HG02970 (cell line): ENCODE data around the gene PLXDC2.
"Not testable (repeated sequence)": the region's sequence is repeated elsewhere in the genome, so short reads cannot be mapped to it uniquely, and the experiment has no call there.

ENCODE experiments used
- ATAC-seq: cut with Tn5 transposase; IDR thresholded peaks from one replicate; pipeline ENCODE4 v1.9.1; 2021; ENCODE audit warnings: mild to moderate bottlenecking, moderate library complexity, moderate number of reproducible peaks; ENCODE audit not compliant: unreplicated experiment, low FRiP score

Gene PLXDC2

GRCh38 chr10:20007426-20007825 lies 191.2 kb downstream of the PLXDC2 start:
- ATAC-seq = no peak

- ATAC-seq = no peak
These were observed 197.9 kb downstream of the PLXDC2 start for GRCh38 chr10:20013991-20014750.

- no peak for ATAC-seq
These were observed 201.7 kb downstream of the PLXDC2 start for GRCh38 chr10:20017961-20018360.

- no peak for ATAC-seq
These were observed 204.4 kb downstream of the PLXDC2 start for GRCh38 chr10:20020677-20021076.

GRCh38 chr10:20029523-20029922 lies 213.3 kb downstream of the PLXDC2 start:
- no peak for ATAC-seq

- ATAC-seq = no peak
These were observed 217.2 kb downstream of the PLXDC2 start for GRCh38 chr10:20033476-20033875.

GRCh38 chr10:20034732-20035131 lies 218.5 kb downstream of the PLXDC2 start:
- ATAC-seq = no peak

- no peak for ATAC-seq
These were observed 223.8 kb downstream of the PLXDC2 start for GRCh38 chr10:20040012-20040411.

- no peak for ATAC-seq
These were observed 225.7 kb downstream of the PLXDC2 start for GRCh38 chr10:20041931-20042330.

- ATAC-seq = not testable (repeated sequence)
These were observed 228.9 kb downstream of the PLXDC2 start for GRCh38 chr10:20045100-20045499.

GRCh38 chr10:20048161-20048560 lies 231.9 kb downstream of the PLXDC2 start:
- no peak for ATAC-seq

GRCh38 chr10:20058135-20058534 lies 241.9 kb downstream of the PLXDC2 start:
- no peak for ATAC-seq

- ATAC-seq = no peak
These were observed 243.0 kb downstream of the PLXDC2 start for GRCh38 chr10:20059084-20059835.

- no peak for ATAC-seq
These were observed 249.6 kb downstream of the PLXDC2 start for GRCh38 chr10:20065814-20066213.

GRCh38 chr10:20073167-20073566 lies 256.9 kb downstream of the PLXDC2 start:
- ATAC-seq = no peak

- ATAC-seq = no peak
These were observed 259.5 kb downstream of the PLXDC2 start for GRCh38 chr10:20075713-20076112.

- no peak for ATAC-seq
These were observed 268.2 kb downstream of the PLXDC2 start for GRCh38 chr10:20084451-20084850.

GRCh38 chr10:20085115-20085514 lies 268.9 kb downstream of the PLXDC2 start:
- no peak for ATAC-seq

- no peak for ATAC-seq
These were observed 271.1 kb downstream of the PLXDC2 start for GRCh38 chr10:20087353-20087752.

- ATAC-seq = no peak
These were observed 271.9 kb downstream of the PLXDC2 start for GRCh38 chr10:20088061-20088701.

- ATAC-seq = no peak
These were observed 273.6 kb downstream of the PLXDC2 start for GRCh38 chr10:20089879-20090278.
